Renal cortical epithelial cell (primary cell): ENCODE measurements around the gene TMED10. TPM values are rescaled to one million over a fixed set of nuclear protein-coding genes. Genes with fewer than 3 reads are reported as not detected.

ENCODE experiments used
- DNase-seq: peaks from one replicate; pipeline ENCODE4 v3.0.0-alpha.2; 2011; ENCODE audit warnings: low read depth
- total RNA-seq: library from RNA; depleted of rRNA; stranded (reverse); fragments of >200 nt; gene quantifications from 2 replicates; pipeline ENCODE4 v1.2.3, GENCODE V29; 2014

The TMED10 gene
- total RNA-seq, 1 donor from 2014 or later = 361 TPM

DNA sequence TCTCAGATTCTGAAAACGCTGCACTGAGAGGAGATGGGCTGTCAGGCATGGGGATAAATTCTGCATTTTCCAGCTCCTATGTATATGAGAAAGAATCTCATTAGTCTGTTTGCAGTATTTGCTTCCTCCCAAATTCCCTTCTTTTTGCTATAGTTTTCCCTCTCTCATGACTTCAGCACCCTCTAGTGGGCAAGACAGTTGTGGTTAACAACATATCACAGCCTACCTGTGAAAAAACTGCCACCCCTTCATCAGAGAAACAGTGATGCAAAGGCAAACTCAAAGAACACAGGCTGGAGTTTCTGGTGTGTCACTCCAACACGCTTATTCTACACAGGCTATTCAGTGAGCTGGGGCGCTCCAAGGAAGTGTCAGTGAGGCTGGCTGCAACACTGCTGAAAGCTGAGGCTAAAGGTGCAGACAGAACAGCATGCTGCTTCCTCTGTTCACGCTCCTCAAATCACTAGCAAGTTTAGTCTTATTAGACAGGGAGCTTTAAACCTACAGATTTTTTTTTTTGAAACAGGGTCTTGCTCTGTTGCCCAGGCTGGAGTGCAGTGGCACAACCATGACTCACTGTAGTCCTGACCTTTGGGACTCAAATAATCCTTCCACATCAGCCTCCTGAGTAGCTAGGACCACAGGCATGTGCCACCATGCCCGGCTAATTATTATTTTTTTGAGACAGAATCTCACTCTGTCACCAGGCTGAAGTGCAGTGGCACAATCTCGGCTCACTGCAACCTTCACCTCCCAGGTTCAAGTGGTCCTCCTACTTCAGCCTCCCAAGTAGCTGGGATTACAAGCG lies 87.6 kb downstream of the TMED10 start:
- DNase-seq = peak; percentile 65

DNA sequence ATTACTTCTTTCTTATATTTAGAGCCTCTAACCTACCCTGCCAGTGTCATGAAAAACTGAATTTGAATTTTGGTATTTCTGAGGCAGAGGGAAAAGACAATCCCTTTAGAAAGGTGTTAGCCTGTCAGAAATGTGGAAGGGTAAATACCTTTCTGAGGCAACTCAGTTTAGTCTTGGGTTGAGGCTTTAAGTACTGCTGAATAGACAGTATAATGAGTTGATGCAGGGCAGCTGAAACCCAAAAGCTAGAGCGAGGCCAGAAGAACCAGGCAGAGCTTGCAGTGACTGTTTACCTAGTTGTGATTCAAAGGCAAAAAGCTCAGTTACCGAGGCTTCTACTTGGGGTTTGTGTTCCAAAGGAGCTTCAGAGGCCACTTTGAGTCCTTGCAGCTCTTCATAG lies 88.3 kb downstream of the TMED10 start:
- DNase-seq = no peak

DNA sequence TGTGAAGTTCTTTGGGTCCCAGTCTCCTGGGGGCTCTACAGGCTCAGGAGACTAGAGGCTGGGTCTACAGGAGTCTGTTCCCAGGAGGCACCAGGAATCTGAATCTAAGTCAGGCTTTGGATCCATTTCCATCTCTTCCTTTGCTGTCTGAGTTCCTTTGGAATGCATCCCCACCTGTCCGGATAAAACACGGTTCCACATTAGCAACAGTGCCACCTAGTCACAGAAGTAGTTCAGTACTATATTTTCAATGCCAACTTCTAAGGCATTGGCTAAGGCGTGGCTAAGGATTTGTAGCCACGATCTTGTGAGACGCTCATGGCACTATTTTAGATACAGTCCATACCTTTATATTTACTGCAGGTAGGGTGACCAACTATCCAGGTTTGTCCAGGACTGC lies 91.9 kb downstream of the TMED10 start:
- DNase-seq = peak; percentile 24

DNA sequence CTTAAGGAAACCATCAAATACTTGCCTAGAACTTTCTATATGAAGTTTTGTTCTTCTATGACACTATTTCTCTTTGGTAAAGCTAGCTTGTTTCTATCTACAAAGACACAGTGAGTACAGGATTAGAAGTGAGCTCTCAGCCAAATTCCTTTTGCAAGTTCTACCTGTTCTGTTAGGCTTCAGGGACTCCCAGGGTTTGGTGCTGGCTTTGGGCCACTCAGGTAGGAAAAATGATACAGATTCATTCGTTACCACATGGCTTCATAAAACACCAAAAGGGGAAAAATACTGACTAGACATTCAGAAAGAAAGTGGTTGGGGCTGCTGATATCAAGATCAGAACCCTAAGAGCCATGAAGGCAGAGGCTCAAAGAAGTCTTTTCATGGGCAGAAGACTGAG lies 93.1 kb downstream of the TMED10 start:
- DNase-seq = no peak

DNA sequence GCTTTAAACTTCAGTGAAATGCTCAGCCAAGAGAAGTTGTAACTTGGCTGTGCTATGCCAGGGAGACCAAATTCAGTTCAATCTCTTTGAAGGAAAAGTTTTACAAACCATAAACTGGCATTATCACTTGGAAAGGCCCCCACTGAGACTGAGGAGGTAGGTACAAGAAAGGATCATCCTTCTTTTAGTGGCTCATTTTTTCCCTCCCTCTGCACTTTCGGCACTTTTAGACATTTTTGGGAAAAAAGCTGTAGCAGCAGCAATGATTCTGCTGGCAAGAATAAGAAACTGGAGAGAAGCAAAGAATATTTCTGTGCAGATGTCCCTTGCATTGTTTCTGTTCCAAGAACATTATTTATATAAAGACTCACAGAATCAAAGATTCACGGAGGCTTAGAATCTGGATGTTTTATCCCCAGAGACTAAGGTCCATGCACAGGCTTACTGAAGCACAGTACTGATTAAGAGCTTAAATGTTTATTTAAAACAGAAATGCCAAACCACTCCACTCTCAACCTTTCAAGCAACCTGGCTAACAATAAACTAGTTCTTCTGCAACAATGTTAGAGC lies 94.7 kb downstream of the TMED10 start:
- no peak for DNase-seq

Other genes with a start within 250 kb of the TMED10 start
- 0.35 and 0.69 TPM in 2 replicates for gene PGF, start 221.0 kb downstream of the TMED10 start, total RNA-seq
- 54.4 and 62.9 TPM in 2 replicates for gene EIF2B2, start 173.7 kb downstream of the TMED10 start, total RNA-seq
- 18.8 and 35.8 TPM in 2 replicates for gene MLH3, start 125.1 kb downstream of the TMED10 start, total RNA-seq
- gene ACYP1, start 112.6 kb downstream of the TMED10 start, total RNA-seq = 6.9 and 8.3 TPM in 2 replicates
- gene ZC2HC1C, start 107.0 kb downstream of the TMED10 start, total RNA-seq = 1.6 and 4.7 TPM in 2 replicates
- gene NEK9, start 49.6 kb downstream of the TMED10 start, total RNA-seq = 20.1 and 81.5 TPM in 2 replicates
- gene FOS, start 102.2 kb upstream of the TMED10 start, total RNA-seq = 0.87 and 80.4 TPM in 2 replicates